ENCODE data around the gene RAB9A. TPM values are rescaled to one million over a fixed set of nuclear protein-coding genes. Genes with fewer than 3 reads are reported as not detected.

RAB9A gene
- total RNA-seq, 1 experiment from 2014 or later, result 26.3 TPM

GRCh38 chrX:13697455-13697854 is 8.5 kb downstream of the RAB9A start:
- DNase-seq (ENCODE audit: low spot score), result no peak
- Mint-ChIP-seq H3K36me3 (no peaks in the 10 kb centered on the region), H3K4me1 (peaks cover 40% of the 10 kb centered on the region)

More at GRCh38 chrX:13697455-13697854, 8.5 kb downstream of the RAB9A start:
- CTCF ChIA-PET, result no interaction called here
- no peak for ATAC-seq
- POLR2A ChIA-PET, result interaction anchor here (0.7 kb wide), 1 partner anchor 1895 kb away, joined by 5 read pairs; no protein-coding TSS in a partner anchor
- H3K27ac Mint-ChIP-seq, result no peak overlapping the region
- H3K27me3 Mint-ChIP-seq (ENCODE audit: low read depth), result no peaks in the 10 kb centered on the region
- H3K9me3 Mint-ChIP-seq, result no peaks in the 10 kb centered on the region
- TF ChIP-seq CBFB (CRISPR knock-in tag; IDR thresholded peaks at IDR 0.05; ENCODE audit: low read depth) (no peak), MAX (CRISPR knock-in tag; IDR thresholded peaks at IDR 0.05) (no peak), CTCF (IDR thresholded peaks at IDR 0.05) (no peak), SMAD3 (CRISPR knock-in tag; IDR thresholded peaks at IDR 0.05; ENCODE audit: borderline replicate concordance) (no peak), NFATC4 (CRISPR knock-in tag; IDR thresholded peaks at IDR 0.05) (no peak), ZNF317 (CRISPR knock-in tag; IDR thresholded peaks at IDR 0.05; ENCODE audit: borderline replicate concordance, low read depth) (no peak), HMGA2 (CRISPR knock-in tag; IDR thresholded peaks at IDR 0.05) (no peak), ZNF138 (CRISPR knock-in tag; conservative IDR thresholded peaks at IDR 0.05) (no peak), PREB (CRISPR knock-in tag; IDR thresholded peaks at IDR 0.05; ENCODE audit: borderline replicate concordance) (no peak), OVOL2 (CRISPR knock-in tag; IDR thresholded peaks at IDR 0.05; ENCODE audit: borderline replicate concordance) (no peak), ZBTB43 (CRISPR knock-in tag; IDR thresholded peaks at IDR 0.05) (no peak), TP53 (CRISPR knock-in tag; IDR thresholded peaks at IDR 0.05) (no peak), AFF4 (CRISPR knock-in tag; IDR thresholded peaks at IDR 0.05; ENCODE audit: borderline replicate concordance) (no peak), ZNF219 (CRISPR knock-in tag; IDR thresholded peaks at IDR 0.05; ENCODE audit: borderline replicate concordance) (no peak)
- H3K4me3 Mint-ChIP-seq, result no peak overlapping the region
